ENCODE measurements around the gene RXFP3. TPM values are rescaled to one million over a fixed set of nuclear protein-coding genes. Genes with fewer than 3 reads are reported as not detected.

The RXFP3 gene
- total RNA-seq, 4 donors from 2014 or later, result not detected

DNA sequence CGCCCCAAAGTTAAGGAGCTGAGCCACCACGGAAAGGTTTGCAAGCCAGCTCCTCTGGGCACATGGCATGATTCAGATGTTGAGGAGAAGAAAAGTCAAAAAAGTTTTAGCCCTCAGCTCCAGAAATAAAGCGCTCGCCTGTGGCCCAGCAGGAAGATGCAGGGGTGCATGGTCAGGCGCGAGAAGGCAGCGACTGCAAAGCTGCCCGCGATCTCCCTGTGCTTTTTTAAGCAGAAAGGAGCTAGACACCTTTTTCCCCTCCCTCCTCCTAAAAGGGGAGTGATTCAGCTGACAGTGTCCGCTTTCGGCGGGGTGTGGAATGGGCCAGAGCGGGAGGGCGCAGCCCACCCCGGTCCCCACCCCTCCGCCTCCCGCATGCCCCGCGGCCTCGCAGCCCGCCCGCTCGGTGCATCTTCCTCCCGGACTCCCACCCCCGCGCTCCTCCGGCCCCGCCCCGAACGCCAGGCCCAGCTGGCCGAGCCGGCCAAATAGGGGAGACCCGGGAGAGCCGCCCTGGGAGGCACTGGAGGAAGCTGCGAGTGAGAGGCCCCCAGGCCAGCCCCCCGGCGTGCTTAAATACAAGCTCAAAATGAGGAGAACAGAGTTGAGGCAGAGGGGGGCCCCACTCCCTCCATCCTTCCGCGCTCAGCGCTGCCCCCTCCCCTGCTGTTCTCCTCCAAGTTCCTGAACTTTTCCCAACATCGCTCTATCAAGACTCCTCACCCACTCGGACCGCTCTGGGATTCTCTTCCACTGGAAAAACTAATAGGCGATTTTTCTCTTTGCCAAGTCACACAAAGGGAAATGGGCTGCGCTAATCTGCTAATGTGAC is 44.2 kb upstream of the RXFP3 start, which contains the start of gene ADAMTS12:
Gene ADAMTS12 (minus strand): TSS at position 203 of the 832 bp plus-strand sequence. CDS start 134 bp downstream, at position 69.
- peak in 1 of 2 donors; percentile 87 for DNase-seq (ENCODE audit: low spot score in 2 of 2)
- WGBS, 2 donors, result 5 to 6% methylated on average over 39 to 44 of the region's 45 CpGs
- no peak within 1 kb of the TSS for H3K4me3 ChIP-seq (ENCODE audit: low read depth, poor library complexity, severe bottlenecking)
- TF ChIP-seq, protein P1, sequence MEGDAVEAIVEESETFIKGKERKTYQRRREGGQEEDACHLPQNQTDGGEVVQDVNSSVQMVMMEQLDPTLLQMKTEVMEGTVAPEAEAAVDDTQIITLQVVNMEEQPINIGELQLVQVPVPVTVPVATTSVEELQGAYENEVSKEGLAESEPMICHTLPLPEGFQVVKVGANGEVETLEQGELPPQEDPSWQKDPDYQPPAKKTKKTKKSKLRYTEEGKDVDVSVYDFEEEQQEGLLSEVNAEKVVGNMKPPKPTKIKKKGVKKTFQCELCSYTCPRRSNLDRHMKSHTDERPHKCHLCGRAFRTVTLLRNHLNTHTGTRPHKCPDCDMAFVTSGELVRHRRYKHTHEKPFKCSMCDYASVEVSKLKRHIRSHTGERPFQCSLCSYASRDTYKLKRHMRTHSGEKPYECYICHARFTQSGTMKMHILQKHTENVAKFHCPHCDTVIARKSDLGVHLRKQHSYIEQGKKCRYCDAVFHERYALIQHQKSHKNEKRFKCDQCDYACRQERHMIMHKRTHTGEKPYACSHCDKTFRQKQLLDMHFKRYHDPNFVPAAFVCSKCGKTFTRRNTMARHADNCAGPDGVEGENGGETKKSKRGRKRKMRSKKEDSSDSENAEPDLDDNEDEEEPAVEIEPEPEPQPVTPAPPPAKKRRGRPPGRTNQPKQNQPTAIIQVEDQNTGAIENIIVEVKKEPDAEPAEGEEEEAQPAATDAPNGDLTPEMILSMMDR (IDR thresholded peaks at IDR 0.05), result no peak
- TF ChIP-seq POLR2A (IDR thresholded peaks at IDR 0.05), result no peak
- intact Hi-C loops (cut with DNase I; ENCODE audit: low total_unique reads), result no loop called here

GRCh38 chr5:33892620-33893137 is 43.5 kb upstream of the RXFP3 start:
- no peak for DNase-seq (ENCODE audit: low spot score in 2 of 2)
- WGBS, 2 donors, result 30 to 41% methylated on average over 5 of the region's 5 CpGs
- intact Hi-C loops (cut with DNase I; ENCODE audit: low total_unique reads), result no loop called here
- no peak for TF ChIP-seq POLR2A (IDR thresholded peaks at IDR 0.05)
- TF ChIP-seq, protein P1 (IDR thresholded peaks at IDR 0.05), result no peak
- H3K4me3 ChIP-seq (ENCODE audit: low read depth, poor library complexity, severe bottlenecking), result no peak overlapping the region

DNA sequence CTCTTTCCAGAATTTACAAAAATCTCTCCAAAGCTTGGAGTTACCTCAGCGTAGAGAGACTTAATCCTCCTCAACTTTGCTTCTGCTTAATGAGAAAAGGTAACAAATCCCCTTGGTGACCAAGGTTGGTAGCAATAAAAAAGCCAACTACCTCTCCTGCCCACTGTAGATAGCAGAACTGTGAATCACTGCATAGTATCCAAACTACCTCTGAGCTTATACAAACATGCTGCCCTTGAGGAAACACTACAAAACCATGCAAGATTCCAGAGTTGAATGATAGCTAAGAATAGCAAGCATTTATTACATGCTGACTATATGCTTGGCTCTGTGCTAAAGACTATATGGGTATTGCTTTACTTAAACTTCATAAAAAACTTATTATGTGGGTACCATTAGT is 41.6 kb upstream of the RXFP3 start:
- intact Hi-C loops (cut with DNase I; ENCODE audit: low total_unique reads), result no loop called here
- no peak overlapping the region for H3K4me3 ChIP-seq (ENCODE audit: low read depth, poor library complexity, severe bottlenecking)
- no peak for DNase-seq (ENCODE audit: low spot score in 2 of 2)
- TF ChIP-seq, protein P1 (IDR thresholded peaks at IDR 0.05), result no peak
- no peak for TF ChIP-seq POLR2A (IDR thresholded peaks at IDR 0.05)
- 89 to 94% methylated on average over 1 of the region's 1 CpG for WGBS, 2 donors

DNA sequence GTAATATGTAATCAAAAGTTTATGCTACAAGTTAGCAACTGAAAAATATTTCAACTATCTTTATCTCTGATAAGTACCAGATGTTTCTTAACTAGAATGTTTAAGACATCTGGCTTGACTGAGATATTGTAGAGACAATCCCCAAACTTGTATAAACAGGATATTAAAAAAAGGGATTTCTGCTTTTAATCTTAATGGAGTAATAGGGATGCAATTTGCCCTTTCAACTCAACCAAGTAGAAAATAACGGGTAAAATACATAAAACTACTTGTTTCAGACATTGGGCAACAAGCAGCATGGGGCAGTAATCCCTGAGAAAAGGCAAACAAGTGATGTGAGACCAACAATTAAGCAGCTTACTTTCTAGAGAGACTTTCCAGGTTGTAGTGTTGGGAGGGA is 35.0 kb upstream of the RXFP3 start:
- WGBS, 2 donors, result 54 to 55% methylated on average over 1 of the region's 1 CpG
- no peak for TF ChIP-seq POLR2A (IDR thresholded peaks at IDR 0.05)
- TF ChIP-seq, protein P1 (IDR thresholded peaks at IDR 0.05), result no peak
- intact Hi-C loops (cut with DNase I; ENCODE audit: low total_unique reads), result no loop called here
- no peak overlapping the region for H3K4me3 ChIP-seq (ENCODE audit: low read depth, poor library complexity, severe bottlenecking)
- no peak for DNase-seq (ENCODE audit: low spot score in 2 of 2)

DNA sequence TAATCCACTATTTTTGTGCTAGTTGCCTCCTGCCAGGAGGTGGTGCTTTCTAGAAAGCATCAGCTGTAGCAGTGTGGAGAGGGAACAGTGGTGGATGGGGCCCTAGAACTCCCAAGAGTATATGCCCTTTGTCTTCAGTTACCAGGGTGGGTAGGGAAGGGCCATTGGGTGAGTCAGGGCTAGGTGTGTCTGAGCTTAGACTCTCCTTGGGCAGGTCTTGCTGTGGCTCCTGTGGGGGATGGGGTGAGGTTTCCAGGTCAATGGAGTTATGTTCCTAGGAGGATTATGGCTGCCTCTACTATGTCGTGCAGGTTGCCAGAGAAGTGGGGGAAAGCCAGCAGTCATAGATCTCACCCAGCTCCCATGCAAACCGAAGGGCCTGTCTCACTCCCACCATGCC is 33.1 kb upstream of the RXFP3 start:
- TF ChIP-seq, protein P1 (IDR thresholded peaks at IDR 0.05), result no peak
- no peak for TF ChIP-seq POLR2A (IDR thresholded peaks at IDR 0.05)
- no peak for DNase-seq (ENCODE audit: low spot score in 2 of 2)
- 95 to 100% methylated on average over 2 of the region's 2 CpGs for WGBS, 2 donors
- H3K4me3 ChIP-seq (ENCODE audit: low read depth, poor library complexity, severe bottlenecking), result no peak overlapping the region
- intact Hi-C loops (cut with DNase I; ENCODE audit: low total_unique reads), result no loop called here

All from lower leg skin (tissue), 4 donors.